GM21825 (cell line): ENCODE results near the gene SLC49A3.
"Not testable (repeated sequence)": the region's sequence is repeated elsewhere in the genome, so short reads cannot be mapped to it uniquely, and the experiment has no call there.

Source experiments
- ATAC-seq: cut with Tn5 transposase; IDR thresholded peaks from one replicate; pipeline ENCODE4 v1.9.1; 2021; ENCODE audit warnings: mild to moderate bottlenecking, moderate library complexity; ENCODE audit not compliant: unreplicated experiment

Gene SLC49A3

DNA sequence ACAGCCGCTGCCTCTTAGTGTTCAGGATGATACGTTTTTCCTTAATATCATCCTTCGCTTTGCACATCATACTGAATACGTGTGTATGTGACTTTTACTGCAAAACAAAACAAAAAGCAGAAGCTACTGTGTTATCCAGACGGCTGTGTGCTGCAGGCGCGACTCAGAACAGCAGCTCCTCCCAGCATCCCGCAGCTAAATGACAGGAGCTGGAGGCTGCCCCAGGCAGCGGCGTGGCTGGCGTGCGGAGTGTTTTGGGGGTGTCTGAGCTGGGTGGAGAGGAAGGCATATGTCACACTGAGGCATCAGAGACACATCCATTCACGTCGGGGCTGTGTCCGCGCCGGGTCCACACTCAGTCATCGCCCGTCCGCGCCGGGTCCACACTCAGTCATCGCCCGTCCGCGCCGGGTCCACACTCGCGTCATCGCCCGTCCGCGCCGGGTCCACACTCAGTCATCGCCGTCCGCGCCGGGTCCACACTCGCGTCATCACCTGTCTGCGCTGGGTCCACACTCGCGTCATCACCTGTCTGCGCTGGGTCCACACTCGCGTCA is 33.3 kb upstream of the SLC49A3 start:
- ATAC-seq = no peak

DNA sequence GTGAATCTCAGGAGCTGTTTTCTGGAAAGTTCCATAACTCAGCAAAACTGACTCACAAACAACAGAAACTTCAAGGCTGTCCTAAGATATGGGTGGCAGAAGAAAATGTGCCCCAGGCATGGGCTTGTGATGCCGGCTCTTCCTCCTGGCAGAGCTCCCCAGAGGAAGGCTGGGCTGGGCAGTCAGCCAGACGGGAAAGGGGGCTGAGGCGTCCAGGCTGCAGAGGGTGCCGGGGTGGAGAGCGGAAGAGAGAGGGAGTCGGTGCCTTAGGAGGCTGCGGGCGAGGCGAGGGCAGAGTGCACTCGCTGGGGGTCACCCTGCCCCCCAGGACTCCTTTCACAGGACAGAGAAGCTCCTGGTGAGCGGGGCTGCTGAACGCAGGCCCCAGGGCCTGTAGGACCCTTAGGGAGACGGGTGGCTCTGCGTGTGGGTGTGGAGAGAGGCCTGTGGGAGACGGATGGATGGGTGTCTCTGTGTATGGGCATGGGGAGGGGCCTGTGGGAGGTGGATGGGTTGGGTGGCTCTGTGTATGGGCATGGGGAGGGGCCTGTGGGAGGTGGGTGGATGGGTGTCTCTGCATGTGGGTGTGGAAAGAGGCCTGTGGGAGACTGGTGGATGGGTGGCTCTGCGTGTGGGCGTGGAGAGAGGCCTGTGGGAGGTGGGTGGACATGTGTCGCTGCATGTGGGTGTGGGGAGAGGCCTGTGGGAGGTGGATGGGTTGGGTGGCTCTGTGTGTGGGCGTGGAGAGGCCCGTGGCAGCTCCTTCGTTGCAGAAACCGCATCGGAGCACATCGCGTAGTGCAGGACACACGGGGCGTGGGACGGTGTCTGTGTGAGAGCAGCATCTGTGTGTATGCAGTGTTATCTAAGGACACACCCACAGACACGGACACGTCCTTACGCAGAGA is 32.6 kb upstream of the SLC49A3 start:
- no peak for ATAC-seq

DNA sequence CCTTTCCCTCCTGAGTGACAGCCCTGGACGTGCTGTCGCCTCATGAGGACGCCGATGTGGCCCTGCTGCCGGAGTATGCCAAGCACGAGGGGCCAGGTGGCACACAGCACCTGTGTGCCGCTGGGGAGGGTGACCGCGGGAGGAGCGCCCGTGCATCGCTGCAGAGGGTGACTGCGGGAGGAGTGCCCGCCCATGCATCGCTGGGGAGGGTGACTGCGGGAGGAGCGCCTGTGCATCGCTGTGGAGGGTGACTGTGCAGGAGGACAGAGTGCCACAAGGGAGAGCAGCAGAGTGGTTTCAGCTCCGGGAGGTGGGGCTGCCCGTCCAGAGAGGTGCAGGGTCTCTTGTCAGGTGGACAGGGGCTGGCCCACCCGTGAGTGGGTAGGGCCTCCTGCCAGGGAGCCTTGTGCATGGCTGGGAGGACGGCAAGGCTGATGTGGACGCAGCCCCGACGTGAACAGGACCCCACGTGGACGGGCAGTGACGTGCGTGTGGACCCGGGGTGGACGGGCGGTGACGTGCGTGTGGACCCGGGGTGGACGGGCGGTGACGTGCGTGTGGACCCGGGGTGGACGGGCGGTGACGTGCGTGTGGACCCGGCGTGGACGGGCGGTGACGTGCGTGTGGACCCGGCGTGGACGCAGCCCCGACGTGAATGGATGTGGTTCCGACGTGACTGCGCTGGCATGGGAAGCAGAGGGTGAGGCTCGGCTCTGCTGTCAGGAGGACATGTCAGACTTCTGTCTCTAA is 31.3 kb upstream of the SLC49A3 start:
- no peak for ATAC-seq

DNA sequence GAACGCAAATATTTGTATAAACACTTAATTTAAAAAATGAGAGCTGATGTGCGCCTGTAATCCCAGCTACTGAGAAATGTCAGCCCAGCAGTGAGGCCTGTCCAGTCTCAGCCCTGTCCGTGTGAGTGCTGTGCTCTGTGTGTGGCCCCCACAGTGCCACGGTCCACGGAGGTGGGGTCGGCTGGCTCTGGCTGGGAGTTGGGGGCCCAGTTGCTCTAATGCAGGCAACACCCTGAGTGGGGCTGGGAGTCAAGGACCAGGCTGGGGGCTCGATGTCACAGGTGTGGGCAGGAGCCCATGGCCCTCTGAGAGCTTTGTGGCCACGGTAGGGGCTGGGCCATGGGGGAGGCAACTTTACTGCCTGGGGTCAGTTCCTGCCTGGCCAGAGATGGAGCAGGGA is 29.5 kb upstream of the SLC49A3 start:
- ATAC-seq = no peak

DNA sequence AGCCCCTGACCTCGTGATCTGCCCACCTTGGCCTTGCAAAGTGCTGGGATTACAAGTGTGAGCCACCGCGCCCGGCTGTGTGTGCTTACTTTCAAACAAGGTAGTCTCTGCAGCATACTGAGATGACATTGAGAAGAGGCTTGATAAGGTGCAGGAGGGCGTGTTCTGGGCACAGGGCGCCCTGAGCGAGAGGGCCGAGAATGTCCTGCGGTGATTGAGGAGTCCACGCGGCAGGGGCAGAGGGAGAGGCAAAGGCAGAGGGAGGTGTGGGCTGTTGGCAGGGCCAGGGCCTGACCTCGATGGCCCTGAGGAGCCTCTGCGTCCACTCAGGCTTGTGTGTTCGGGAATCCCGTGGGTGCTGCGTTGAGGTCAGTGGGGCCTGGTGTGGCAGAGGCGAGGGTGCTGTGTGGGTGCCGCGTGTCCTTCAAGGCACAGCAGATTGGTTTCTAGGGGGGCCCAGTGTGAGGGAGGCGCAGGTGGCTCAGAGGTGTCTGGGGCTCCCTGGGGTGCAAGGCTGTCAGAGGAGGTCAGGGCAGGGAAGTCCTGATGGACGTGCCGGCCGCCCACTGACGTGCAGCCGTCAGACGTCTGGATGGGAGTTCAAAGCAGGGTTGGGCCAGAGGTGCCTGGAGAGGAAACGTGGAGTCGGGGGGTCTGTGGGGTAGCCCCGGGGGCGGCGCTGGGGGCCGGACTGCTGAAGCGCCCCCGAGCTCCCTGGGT is 28.8 kb upstream of the SLC49A3 start:
- no peak for ATAC-seq

DNA sequence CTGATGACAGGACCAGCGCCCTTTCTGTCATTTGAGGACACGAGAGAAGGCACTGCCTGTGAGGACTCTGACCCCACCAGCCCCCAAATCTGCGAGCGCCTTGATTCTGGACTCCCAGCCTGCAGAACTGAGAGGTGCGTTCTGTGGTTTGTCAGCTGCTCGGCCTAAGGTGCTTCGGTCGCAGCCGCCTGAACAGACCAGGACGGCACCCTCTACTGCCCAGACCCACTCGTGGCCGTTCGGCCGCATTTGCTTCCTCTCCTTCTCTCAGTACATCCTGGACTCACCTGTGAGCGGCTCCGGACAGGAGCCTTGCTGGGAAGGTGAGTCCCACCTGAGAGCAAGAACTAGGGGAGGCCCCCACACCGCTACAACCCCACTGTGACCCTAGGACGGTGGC is 25.1 kb upstream of the SLC49A3 start:
- ATAC-seq = no peak

DNA sequence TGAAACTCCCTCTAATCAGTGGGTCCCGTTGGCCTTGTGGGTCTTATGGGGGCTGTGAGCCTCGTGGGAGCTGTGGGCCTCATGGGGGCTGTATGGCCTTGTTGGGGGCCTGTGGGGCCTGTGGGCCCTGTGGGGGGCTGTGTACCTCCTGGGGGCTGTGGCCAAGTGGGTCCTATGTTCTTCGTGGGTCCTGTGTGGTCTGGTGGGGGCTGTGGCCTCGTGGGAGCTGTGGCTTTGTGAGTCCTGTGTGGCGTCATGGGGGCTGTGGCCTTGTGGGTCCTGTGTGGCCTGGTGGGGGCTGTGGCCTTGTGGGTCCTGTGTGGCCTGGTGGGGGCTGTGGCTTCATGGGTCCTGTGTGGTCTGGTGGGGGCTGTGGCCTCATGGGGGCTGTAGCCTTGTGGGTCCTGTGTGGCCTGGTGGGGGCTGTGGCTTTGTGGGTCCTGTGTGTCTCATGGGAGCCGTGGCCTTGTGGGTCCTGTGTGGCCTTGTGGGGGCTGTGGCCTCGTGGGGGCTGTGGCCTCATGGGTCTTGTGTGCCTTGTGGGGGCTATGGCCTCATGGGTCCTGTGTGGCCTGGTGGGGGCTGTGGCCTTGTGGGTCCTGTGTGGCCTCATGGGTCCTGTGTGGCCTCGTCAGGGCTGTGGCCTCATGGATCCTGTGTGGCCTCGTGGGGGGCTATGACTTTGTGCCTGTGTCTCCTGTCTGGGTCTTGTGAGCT is 24.1 kb upstream of the SLC49A3 start:
- no peak for ATAC-seq

DNA sequence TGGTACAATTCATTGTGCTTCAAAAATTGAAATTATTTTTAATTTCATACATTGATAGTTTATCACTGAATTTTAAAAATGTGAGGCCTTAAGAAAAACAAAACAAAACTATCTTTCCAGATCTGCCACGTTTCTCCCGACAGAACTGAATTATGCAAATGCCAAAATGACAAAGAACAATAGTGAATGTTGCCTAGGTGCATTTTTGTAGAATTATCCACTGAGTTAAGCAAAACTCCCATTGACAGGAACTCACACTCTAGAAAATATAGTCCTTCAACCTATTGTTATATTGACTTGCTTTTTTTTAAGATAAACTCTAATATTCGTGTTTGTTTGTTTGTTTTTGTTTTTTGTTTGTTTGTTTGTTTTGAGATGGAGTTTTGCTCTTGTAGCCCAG is 23.1 kb upstream of the SLC49A3 start:
- no peak for ATAC-seq

DNA sequence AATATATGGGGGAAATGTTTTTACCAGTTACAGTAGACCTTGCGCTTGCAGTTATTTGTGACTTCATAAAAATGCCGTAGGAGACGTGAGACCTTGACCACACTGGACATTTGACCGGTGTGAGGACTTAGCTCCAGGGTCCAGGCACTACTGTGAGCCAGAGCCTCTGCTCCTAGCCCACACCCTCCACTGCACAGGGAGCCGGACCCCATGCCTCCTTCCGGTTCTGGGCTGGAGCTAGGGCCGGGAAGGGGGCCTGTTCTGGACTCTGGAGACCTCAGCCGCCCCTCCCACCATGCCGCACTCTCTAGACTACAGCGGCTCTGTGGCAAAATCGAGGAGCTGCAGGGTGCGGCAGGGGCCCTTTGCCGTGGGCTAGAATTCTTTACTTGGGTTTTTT is 22.0 kb upstream of the SLC49A3 start:
- no peak for ATAC-seq

DNA sequence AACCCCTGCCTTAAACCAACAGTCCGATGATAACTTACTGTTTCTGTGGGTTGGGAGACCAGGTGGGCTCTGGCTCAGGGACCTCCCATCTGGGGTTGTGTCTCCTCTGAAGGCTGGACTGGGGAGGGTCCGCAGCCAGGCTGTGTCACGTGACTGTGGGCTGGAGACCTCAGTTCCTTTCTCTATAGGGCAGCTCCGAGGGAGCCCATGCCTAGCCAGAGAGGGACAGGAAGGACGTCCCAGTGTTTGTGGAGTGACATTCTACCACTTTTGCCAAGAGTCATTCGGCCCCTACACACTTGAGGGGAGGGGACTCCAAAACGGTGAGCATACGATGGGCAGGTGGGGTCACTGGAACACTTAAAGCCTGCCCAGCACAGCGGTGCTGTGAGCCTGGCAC is 21.2 kb upstream of the SLC49A3 start:
- ATAC-seq = no peak

DNA sequence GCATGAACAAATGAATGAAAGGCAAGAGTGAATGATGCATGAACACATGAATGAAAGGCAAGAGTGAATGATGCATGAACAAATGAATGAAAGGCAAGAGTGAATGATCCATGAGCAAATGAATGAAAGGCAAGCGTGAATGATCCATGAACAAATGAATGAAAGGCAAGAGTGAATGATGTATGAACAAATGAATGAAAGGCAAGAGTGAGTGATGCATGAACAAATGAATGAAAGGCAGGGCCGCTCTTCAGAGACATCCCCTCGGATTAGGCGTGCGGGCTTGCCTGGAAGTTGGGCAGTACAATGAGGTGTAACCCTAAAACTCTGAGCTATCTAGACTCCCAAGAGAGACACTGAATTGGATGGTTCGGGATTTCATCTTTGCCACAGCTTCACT is 20.4 kb upstream of the SLC49A3 start:
- no peak for ATAC-seq

DNA sequence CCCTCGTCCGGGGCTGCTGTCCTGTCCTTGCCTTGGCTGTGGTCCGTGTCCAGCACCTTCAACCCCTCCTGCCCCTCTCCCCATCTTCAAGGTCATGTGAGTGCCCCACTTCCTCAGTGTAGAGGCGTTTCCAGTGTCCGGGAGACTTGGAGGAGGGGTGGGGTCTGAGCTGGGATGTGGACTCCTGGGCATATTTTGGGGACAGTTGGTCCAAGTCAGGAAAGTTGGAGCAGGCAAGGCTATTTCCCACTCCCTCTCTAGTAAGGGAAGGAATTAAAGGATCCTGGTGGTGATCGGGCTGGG is 19.6 kb upstream of the SLC49A3 start:
- ATAC-seq = no peak

DNA sequence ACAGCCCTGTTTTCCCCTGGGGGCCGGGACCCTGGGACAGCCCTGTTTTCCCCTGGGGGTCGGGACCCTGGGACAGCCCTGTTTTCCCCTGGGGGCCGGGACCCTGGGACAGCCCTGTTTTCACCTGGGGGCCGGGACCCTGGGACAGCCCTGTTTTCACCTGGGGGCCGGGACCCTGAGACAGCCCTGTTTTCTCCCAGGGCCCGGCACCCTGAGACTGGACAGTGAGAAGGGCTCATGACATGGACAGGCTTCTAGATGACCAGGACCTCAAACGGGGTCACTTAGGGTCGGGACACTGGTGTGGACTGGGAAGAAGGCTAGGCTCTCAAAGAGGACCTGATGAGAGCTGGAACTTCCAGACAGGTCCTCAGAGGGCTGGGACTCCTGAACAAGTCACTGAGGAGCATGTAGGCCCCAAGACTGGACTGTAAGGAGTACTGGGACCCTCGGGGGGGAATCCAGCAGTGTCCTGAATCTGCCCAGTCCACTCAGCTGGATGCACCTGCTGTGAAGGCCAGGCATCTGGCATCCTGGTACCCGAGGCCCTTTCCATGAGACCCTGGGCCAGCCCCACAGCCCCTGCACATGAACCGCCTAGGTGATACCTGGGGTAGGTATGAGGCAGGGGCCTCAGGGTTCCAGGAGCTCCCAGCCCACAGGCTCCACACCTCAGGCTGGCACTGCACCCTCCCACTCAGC is 19.1 kb upstream of the SLC49A3 start:
- no peak for ATAC-seq

DNA sequence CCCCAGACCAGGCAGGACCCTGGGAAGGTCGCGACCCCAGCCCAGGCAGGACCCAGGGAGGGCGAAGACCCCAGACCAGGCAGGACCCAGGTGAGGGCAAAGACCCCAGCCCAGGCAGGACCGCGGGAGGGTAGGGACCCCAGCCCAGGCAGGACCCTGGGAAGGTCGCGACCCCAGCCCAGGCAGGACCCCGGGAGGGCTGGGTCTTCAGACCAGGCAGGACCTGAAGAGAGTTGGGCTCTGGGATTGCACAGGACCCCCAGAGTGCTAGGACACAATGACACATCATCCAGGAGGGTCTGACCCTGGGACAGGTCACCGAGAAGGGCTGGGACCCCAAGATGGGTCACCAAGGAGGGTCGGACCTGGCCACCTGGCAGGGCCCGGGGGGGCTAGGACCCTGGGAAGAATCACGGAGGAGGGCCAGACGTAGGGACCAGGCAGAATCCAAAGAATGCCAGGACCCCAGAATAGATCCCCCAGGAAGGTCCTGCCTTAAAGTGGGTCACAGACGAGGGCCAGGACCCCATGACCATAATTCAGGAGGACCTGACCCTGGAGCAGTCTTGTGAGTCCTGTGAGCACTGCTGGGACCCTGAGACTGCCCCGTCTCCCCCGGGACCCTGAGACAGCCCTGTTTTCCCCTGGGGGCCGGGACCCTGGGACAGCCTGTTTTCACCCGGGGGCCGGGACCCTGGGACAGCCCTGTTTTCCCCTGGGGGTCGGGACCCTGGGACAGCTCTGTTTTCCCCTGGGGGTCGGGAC is 18.1 kb upstream of the SLC49A3 start:
- no peak for ATAC-seq

DNA sequence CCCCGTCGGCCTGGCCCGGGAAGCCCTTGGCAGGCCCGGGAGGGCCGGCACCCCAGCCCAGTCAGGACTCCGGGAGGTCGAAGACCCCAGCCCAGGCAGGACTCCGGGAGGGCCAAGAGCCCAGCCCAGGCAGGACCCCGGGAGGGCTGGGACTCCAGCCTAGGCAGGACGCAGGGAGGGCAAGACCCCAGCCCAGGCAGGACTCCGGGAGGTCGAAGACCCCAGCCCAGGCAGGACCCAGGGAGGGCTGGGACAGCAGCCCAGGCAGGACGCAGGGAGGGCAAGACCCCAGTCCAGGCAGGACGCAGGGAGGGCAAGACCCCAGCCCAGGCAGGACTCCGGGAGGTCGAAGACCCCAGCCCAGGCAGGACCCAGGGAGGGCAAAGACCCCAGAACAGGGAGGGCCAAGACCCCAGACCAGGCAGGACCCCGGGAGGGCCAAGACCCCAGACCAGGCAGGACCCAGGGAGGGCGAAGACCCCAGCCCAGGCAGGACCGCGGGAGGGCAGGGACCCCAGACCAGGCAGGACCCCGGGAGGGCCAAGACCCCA is 17.2 kb upstream of the SLC49A3 start:
- not testable (repeated sequence) for ATAC-seq

DNA sequence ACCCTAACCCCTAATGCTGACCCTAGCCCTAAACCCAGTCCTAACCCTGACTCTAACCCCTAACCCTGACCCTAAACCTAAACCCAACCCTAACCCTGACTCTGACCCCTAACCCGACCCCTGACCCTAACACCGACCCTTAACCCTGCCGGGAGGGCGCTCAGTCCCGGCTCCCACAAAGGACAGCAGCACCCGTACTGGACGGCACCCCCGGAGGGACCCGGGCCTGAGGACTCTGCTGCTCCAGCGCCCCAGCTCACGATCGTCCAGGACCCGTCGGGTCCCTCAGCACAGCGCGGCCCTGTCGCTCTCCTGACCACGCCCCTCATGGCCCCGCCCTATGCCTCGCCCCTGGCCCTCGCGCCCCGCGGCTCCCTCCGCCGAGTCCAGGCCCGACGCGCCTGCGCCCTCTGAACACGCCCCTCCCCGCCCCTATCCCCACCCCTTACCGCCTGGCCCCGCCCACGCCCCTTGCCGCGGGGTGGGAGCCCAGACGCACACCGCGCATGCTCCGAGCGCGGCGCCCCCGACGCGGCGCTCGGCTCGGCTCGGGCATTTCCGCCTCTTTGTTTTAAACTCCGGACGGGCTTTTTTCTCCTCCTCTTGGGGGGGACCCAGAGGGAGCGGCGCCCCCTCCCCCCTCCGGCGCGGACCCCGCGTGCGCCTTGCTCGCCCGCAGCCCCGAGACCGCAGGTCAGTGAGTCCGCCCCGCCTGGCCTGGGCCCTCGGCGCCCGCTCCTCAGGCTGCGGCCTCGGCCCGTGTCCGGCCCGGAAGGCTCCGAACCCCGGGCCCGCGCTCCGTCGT is 16.5 kb upstream of the SLC49A3 start, which contains the start of gene PCGF3:
Gene PCGF3, plus strand, starts transcription at position 555 of the 805 bp plus-strand sequence. CDS start 27,849 bp downstream, outside the sequence.
- ATAC-seq = peak; percentile 88

DNA sequence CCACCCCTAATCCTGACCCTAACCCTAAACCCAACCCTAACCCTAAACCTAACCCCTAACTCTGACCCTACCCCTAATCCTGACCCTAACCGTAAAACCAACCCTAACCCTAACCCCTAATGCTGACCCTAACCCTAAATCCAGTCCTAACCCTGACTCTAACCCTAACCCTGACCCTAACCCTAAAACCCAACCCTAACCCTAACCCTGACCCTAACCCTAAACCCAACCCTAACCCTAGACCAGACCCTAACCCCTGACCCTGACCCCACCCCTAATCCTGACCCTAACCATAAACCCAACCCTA is 16.0 kb upstream of the SLC49A3 start:
- no peak for ATAC-seq

DNA sequence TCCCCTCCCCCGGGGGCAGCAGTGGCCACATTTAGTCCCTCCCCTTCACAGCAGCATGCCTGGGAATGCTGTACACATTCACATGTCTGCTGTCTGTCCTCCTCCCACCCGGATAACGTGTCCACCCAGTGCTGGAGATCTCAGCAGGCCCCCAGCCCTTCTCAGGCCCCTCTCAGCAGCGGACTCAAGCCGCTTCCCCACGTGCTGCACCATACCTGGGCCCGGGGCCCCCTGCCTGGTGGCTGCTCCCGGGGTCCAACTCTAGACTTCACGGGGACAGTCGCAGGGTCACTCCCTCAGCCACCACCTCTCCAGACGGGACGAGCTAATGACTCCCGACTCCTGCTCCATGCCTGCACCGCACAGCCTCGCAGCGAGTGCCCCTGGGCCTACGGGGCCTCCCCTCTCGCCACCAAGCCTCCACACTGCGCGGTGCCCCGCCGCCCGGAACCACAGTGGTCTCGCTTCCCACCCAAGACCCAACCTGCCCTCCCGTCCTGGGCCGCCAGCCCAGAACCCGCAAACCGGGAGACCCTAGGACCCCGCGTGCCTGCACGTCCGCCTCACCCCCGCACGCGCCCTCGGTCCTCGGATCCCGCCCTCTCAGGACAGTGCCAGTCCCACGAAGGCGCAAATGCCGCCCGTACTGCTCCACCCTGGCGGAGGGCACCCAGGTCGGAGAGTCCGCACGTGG is 15.4 kb upstream of the SLC49A3 start:
- ATAC-seq = no peak
